IMR-90 (cell line): ENCODE data around the gene SCGB1C1. TPM values are rescaled to one million over a fixed set of nuclear protein-coding genes. Genes with fewer than 3 reads are reported as not detected.

Source experiments
- ATAC-seq: fragments of 200-7000 bp; cut with Tn5 transposase; 2 replicates; pipeline ENCODE4 v1.9.1; 2020; ENCODE audit warnings: low read depth, mild to moderate bottlenecking, moderate library complexity
- BruUV-seq: library from RNA; stranded (reverse); fragments of 400-500 nt; replicated peaks from 2 replicates; lab custom pipeline; 2021; lab: Mats Ljungman, UMichigan
- CTCF ChIA-PET: fragments of 300-600 bp; formaldehyde crosslinking; extraction: SDS; loops from one replicate; lab custom pipeline; 2021; ENCODE audit warnings: antibody characterized with exemption; lab: Yijun Ruan, JAX
- POLR2A ChIA-PET: fragments of 300-600 bp; sonication (Branson Sonifier 250); formaldehyde crosslinking; loops from one replicate; lab custom pipeline; 2022; ENCODE audit warnings: antibody characterized with exemption; ENCODE audit not compliant: unreplicated experiment; lab: Charles Lee
- DNase-seq: peaks from one replicate; pipeline ENCODE4 v3.0.0; 2013
- H2AFZ ChIP-seq: replicated peaks from 2 replicates; pipeline ENCODE3; 2013; ENCODE audit warnings: low read length, mild to moderate bottlenecking; ENCODE audit not compliant: poor library complexity
- H2AK5ac ChIP-seq: 2 replicates; pipeline ENCODE4 v1.6.1; 2013; ENCODE audit warnings: low read depth, low read length, inconsistent platforms
- H2AK9ac ChIP-seq: replicated peaks from 2 replicates; pipeline ENCODE3; 2013; ENCODE audit warnings: mild to moderate bottlenecking, low read depth, low read length, moderate library complexity; ENCODE audit not compliant: poor library complexity
- H2BK120ac ChIP-seq: 2 replicates; pipeline ENCODE4 v1.6.1; 2013; ENCODE audit warnings: low read depth, low read length, inconsistent platforms
- H2BK15ac ChIP-seq: 3 replicates; pipeline ENCODE4 v1.6.1; 2013; ENCODE audit warnings: low read depth, low read length, inconsistent platforms
- H2BK20ac ChIP-seq: 2 replicates; pipeline ENCODE4 v1.6.1; 2013; ENCODE audit warnings: low read depth, mild to moderate bottlenecking, inconsistent platforms, low read length, moderate library complexity
- H2BK5ac ChIP-seq: 2 replicates; pipeline ENCODE4 v1.6.1; 2013; ENCODE audit warnings: mild to moderate bottlenecking, low read depth, low read length, inconsistent platforms; ENCODE audit not compliant: poor library complexity, severe bottlenecking
- H3K14ac ChIP-seq: replicated peaks from 2 replicates; pipeline ENCODE4 v1.6.1; 2013; ENCODE audit warnings: low read depth, low read length, inconsistent platforms
- H3K18ac ChIP-seq: 2 replicates; pipeline ENCODE4 v1.6.1; 2013; ENCODE audit warnings: low read depth, low read length, control low read depth
- H3K23ac ChIP-seq: 2 replicates; pipeline ENCODE4 v1.6.1; 2013; ENCODE audit warnings: low read depth, low read length, inconsistent platforms
- H3K27ac ChIP-seq: 2 replicates; pipeline ENCODE4 v1.5.1; 2013; ENCODE audit warnings: mild to moderate bottlenecking, control low read depth, low read length; ENCODE audit not compliant: insufficient read depth
- H3K27me3 ChIP-seq: 2 replicates; pipeline ENCODE4 v1.6.1; 2013; ENCODE audit warnings: low read length; ENCODE audit not compliant: control insufficient read depth, insufficient read depth
- H3K36me3 ChIP-seq: 2 replicates; pipeline ENCODE4 v1.6.1; 2013; ENCODE audit warnings: low read length, mixed read lengths; ENCODE audit not compliant: control insufficient read depth, insufficient read depth
- H3K4ac ChIP-seq: 2 replicates; pipeline ENCODE4 v1.6.1; 2013; ENCODE audit warnings: low read depth, low read length, inconsistent platforms
- H3K4me1 ChIP-seq: 2 replicates; pipeline ENCODE4 v1.6.1; 2013; ENCODE audit warnings: low read length, mixed read lengths; ENCODE audit not compliant: control insufficient read depth, insufficient read depth
- H3K4me2 ChIP-seq: 2 replicates; pipeline ENCODE4 v1.6.1; 2013; ENCODE audit warnings: low read depth, mild to moderate bottlenecking, control low read depth, low read length, moderate library complexity
- H3K4me3 ChIP-seq: 2 replicates; pipeline ENCODE4 v1.5.1; 2013; ENCODE audit warnings: low read depth, mild to moderate bottlenecking, control low read depth, low read length, moderate library complexity; ENCODE audit not compliant: insufficient read depth
- H3K56ac ChIP-seq: 2 replicates; pipeline ENCODE4 v1.6.1; 2013; ENCODE audit warnings: low read length, inconsistent platforms; ENCODE audit not compliant: insufficient read depth; ENCODE audit errors: extremely low read depth
- H3K79me1 ChIP-seq, 2 experiments: 2 replicates each; pipeline ENCODE4 v1.6.1; 2013; ENCODE audit warnings: low read length in 2 of 2, inconsistent platforms in 1 of 2, low read depth in 1 of 2
- H3K9ac ChIP-seq: 2 replicates; pipeline ENCODE4 v1.6.1; 2013; ENCODE audit warnings: low read depth, low read length, control low read depth
- H3K9me1 ChIP-seq: 2 replicates; pipeline ENCODE4 v1.6.1; 2013; ENCODE audit warnings: low read length, inconsistent platforms; ENCODE audit not compliant: insufficient read depth
- H3K9me3 ChIP-seq: 2 replicates; pipeline ENCODE4 v1.6.1; 2013; ENCODE audit warnings: low read length; ENCODE audit not compliant: control insufficient read depth, insufficient read depth
- H4K20me1 ChIP-seq: 2 replicates; pipeline ENCODE4 v1.6.1; 2013; ENCODE audit warnings: low read length, inconsistent platforms; ENCODE audit not compliant: insufficient read depth
- H4K5ac ChIP-seq: 2 replicates; pipeline ENCODE4 v1.6.1; 2013; ENCODE audit warnings: mild to moderate bottlenecking, low read depth, low read length, control low read depth
- H4K8ac ChIP-seq, 2 experiments: 2 replicates each; pipeline ENCODE4 v1.6.1; 2013; ENCODE audit warnings: low read depth in 2 of 2, low read length in 2 of 2, control low read depth in 1 of 2, inconsistent platforms in 1 of 2
- H4K91ac ChIP-seq: 2 replicates; pipeline ENCODE4 v1.6.1; 2013; ENCODE audit warnings: low read depth, low read length, inconsistent platforms; ENCODE audit not compliant: insufficient read depth
- BHLHE40 ChIP-seq: fragments of 150-350 bp; IDR thresholded peaks from 2 replicates; pipeline ENCODE4 v1.6.1; 2016; ENCODE audit warnings: mild to moderate bottlenecking, low read depth, low read length
- CEBPB ChIP-seq: IDR thresholded peaks from 2 replicates; pipeline ENCODE4 v1.6.1; 2012; ENCODE audit warnings: low read depth, low read length, improper control_type of control experiment
- ELK1 ChIP-seq: fragments of 150-350 bp; IDR thresholded peaks from 2 replicates; pipeline ENCODE4 v1.6.1; 2016; ENCODE audit warnings: low read depth, mild to moderate bottlenecking, low read length, moderate library complexity, borderline replicate concordance
- FOS ChIP-seq: fragments of 150-350 bp; IDR thresholded peaks from 2 replicates; pipeline ENCODE4 v1.6.1; 2016; ENCODE audit warnings: low read depth, low read length
- MAFK ChIP-seq: IDR thresholded peaks from 2 replicates; pipeline ENCODE4 v1.6.1; 2012; ENCODE audit warnings: low read depth, low read length, improper control_type of control experiment
- MAZ ChIP-seq: IDR thresholded peaks from 2 replicates; pipeline ENCODE4 v1.6.1; 2012; ENCODE audit warnings: low read depth, mild to moderate bottlenecking, low read length, improper control_type of control experiment, moderate library complexity, borderline replicate concordance
- MXI1 ChIP-seq: IDR thresholded peaks from 2 replicates; pipeline ENCODE4 v1.6.1; 2012; ENCODE audit warnings: low read depth, mild to moderate bottlenecking, low read length, moderate library complexity, borderline replicate concordance
- NFE2L2 ChIP-seq: fragments of 150-350 bp; IDR thresholded peaks from 2 replicates; pipeline ENCODE4 v1.6.1; 2016; ENCODE audit warnings: low read depth, mild to moderate bottlenecking, low read length
- POLR2A ChIP-seq: IDR thresholded peaks from 2 replicates; pipeline ENCODE4 v1.6.1; 2012; ENCODE audit warnings: mild to moderate bottlenecking, low read depth, low read length
- RAD21 ChIP-seq: IDR thresholded peaks from 2 replicates; pipeline ENCODE4 v1.6.1; 2012; ENCODE audit warnings: low read length, improper control_type of control experiment
- RCOR1 ChIP-seq: IDR thresholded peaks from 2 replicates; pipeline ENCODE4 v1.6.1; 2012; ENCODE audit warnings: mild to moderate bottlenecking, low read length, improper control_type of control experiment; ENCODE audit not compliant: insufficient replicate concordance
- SMC3 ChIP-seq: fragments of 150-350 bp; IDR thresholded peaks from 2 replicates; pipeline ENCODE4 v1.6.1; 2016; ENCODE audit warnings: low read depth, mild to moderate bottlenecking, antibody characterized with exemption, low read length, moderate library complexity
- WGBS, 2 experiments: methylation state at CpG; one replicate each; pipeline versions ENCODE4 v1.1.5 to v1.1.7; 2013; ENCODE audit warnings: missing lambda C conversion rate in 2 of 2; ENCODE audit not compliant: insufficient read length in 1 of 2; ENCODE audit errors: extremely low coverage in 2 of 2; 5-methylcytosine and 5-hydroxymethylcytosine counted together
- dilution Hi-C: fragments of 300-500 bp; cut with HindIII; formaldehyde crosslinking; loops from one replicate; pipeline ENCODE4 v1.14.3; 2018; ENCODE audit warnings: low sequenced_read_pairs; ENCODE audit not compliant: unreplicated experiment
- in situ Hi-C: fragments of 300-500 bp; cut with MboI; formaldehyde crosslinking; loops from 3 replicates; pipeline ENCODE4 v1.14.3; 2019; ENCODE audit warnings: low sequenced_read_pairs, inconsistent platforms, mixed read lengths
- intact Hi-C: fragments of 100-400 bp; cut with micrococcal nuclease; formaldehyde crosslinking; loops from 2 replicates; pipeline ENCODE4 v1.10.0; 2022
- polyA plus RNA-seq, 3 experiments: library from polyadenylated mRNA; depleted of rRNA; stranded (reverse); fragments of >200 nt; gene quantifications; 2 replicates each; pipeline ENCODE4 v1.2.3, GENCODE V29; 2012; ENCODE audit warnings: low replicate concordance in 1 of 3
- total RNA-seq: library from RNA; depleted of rRNA; stranded (reverse); fragments of >200 nt; gene quantifications from 2 replicates; pipeline ENCODE4 v1.2.3, GENCODE V29; 2012
- TF ChIP-seq, protein P1 (sequence below): conservative IDR thresholded peaks from 2 replicates; pipeline ENCODE4 v1.5.1; 2012; ENCODE audit warnings: mild to moderate bottlenecking, low read depth, low read length, improper control_type of control experiment
- TF ChIP-seq, protein P2 (sequence below): fragments of 150-350 bp; IDR thresholded peaks from 2 replicates; pipeline ENCODE4 v1.6.1; 2017; ENCODE audit warnings: mild to moderate bottlenecking, antibody characterized with exemption, low read length, low read depth

Gene SCGB1C1
- total and polyA plus RNA-seq, 2 of the 4 experiments (the other 2 are of a cell fraction): not detected

DNA sequence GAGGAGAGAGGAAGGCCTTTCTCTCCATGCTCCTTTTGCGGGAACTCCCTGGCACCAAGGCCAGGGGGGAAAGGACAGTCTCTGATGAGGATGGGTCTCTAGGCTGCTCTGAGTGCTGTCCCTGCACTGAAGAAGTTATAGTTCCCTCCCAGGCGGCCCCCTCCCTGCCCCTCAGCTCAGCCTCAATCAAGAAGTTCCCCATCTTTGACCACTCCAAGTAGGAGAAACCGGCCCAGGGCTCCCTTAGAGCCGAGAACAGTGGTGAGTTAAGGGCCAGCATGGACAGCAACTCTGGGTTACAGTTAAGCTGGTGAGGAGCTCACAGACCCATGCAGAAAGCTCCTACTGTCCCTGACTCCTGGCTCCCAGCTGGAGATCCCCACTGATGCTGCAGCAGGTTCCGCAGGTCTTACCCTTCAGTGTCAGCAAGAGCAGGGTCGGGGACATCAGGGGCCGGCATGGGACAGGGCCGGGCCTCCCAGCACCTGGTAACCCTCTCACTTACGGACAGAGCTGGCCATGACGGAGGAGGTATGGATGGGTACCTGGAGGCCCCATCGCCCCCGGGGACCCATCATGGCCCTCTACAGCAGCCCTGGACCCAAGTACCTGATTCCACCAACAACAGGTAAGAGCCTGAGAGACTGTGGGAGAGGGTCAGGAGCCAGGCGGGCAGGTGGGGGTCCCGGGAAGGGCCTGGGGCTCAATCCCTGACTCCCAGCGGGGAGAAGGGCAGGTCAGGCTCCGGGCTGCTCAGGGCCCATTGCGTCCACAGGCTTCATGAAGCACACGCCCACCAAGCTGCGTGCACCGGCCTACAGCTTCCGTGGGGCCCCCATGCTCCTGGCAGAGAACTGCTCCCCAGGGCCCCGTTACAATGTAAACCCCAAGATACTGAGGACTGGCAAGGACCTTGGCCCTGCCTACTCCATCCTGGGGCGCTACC lies 4.2 kb downstream of the SCGB1C1 start:
- Histone ChIP-seq H3K27ac (no peak overlapping the region), H3K79me1 (peaks cover 0 to 18% of the 10 kb centered on the region in 2 experiments; a peak in 2 of 4 replicates), H3K56ac (no peak overlapping the region), H3K4ac (no peak overlapping the region), H4K91ac (no peak overlapping the region), H3K9me3 (no peaks in the 10 kb centered on the region), H3K4me1 (no peaks in the 10 kb centered on the region), H3K9ac (no peak overlapping the region), H2AK9ac (peak overlapping the region; percentile 28), H3K27me3 (no peaks in the 10 kb centered on the region), H3K23ac (no peak overlapping the region), H4K20me1 (peaks cover 12% of the 10 kb centered on the region), H2AFZ (no peak overlapping the region), H2BK5ac (no peak overlapping the region), H4K8ac (no peak overlapping the region), H3K4me3 (no peak overlapping the region), H3K14ac (no peak overlapping the region), H2AK5ac (no peak overlapping the region), H3K4me2 (no peak overlapping the region), H2BK120ac (no peak overlapping the region), H2BK20ac (no peak overlapping the region), H4K5ac (no peak overlapping the region), H3K18ac (no peak overlapping the region), H3K36me3 (peaks cover 14% of the 10 kb centered on the region; the same call in 1 of the 2 replicates), H3K9me1 (peaks cover 7% of the 10 kb centered on the region; the same call in 1 of the 2 replicates), H2BK15ac (no peak overlapping the region)
- dilution Hi-C loops: no loop called here
- no peak; the same call in 1 of the 2 replicates for ATAC-seq
- ChIA-PET CTCF (no interaction called here), POLR2A (no interaction called here)
- WGBS, 2 experiments: 85% methylated on average over 4 of the region's 23 CpGs; no CpG with 5 or more reads in 1 of the 2 experiments
- no TSS peak for BruUV-seq
- intact Hi-C loops: no loop called here
- no peak for DNase-seq
- in situ Hi-C loops: no loop called here
- TF ChIP-seq, protein P1, sequence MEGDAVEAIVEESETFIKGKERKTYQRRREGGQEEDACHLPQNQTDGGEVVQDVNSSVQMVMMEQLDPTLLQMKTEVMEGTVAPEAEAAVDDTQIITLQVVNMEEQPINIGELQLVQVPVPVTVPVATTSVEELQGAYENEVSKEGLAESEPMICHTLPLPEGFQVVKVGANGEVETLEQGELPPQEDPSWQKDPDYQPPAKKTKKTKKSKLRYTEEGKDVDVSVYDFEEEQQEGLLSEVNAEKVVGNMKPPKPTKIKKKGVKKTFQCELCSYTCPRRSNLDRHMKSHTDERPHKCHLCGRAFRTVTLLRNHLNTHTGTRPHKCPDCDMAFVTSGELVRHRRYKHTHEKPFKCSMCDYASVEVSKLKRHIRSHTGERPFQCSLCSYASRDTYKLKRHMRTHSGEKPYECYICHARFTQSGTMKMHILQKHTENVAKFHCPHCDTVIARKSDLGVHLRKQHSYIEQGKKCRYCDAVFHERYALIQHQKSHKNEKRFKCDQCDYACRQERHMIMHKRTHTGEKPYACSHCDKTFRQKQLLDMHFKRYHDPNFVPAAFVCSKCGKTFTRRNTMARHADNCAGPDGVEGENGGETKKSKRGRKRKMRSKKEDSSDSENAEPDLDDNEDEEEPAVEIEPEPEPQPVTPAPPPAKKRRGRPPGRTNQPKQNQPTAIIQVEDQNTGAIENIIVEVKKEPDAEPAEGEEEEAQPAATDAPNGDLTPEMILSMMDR: no peak
- TF ChIP-seq ELK1 (no peak), CEBPB (no peak), SMC3 (no peak), POLR2A (no peak), RAD21 (no peak), FOS (no peak), NFE2L2 (no peak), RCOR1 (no peak), MAZ (no peak), BHLHE40 (no peak), MAFK (no peak), MXI1 (no peak)
- TF ChIP-seq, protein P2, sequence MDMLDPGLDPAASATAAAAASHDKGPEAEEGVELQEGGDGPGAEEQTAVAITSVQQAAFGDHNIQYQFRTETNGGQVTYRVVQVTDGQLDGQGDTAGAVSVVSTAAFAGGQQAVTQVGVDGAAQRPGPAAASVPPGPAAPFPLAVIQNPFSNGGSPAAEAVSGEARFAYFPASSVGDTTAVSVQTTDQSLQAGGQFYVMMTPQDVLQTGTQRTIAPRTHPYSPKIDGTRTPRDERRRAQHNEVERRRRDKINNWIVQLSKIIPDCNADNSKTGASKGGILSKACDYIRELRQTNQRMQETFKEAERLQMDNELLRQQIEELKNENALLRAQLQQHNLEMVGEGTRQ: no peak
